Cardiac muscle cell (in vitro differentiated cells and primary cell): ENCODE data around the gene STX8. TPM values are rescaled to one million over a fixed set of nuclear protein-coding genes. Genes with fewer than 3 reads are reported as not detected.

ENCODE experiments used
- DNase-seq, 2 donors: peaks; one replicate each; pipeline versions ENCODE4 v3.0.0 to v3.0.0-alpha.2; 2010 to 2017; ENCODE audit warnings: low read depth in 1 of 2, low spot score in 1 of 2
- H3K27ac ChIP-seq: fragments of 200-600 bp; sonication (generic); 2 replicates; pipeline ENCODE4 v1.5.1; 2016
- H3K27me3 ChIP-seq: fragments of 200-600 bp; sonication (generic); 2 replicates; pipeline ENCODE4 v1.6.0; 2016; ENCODE audit warnings: control low read depth
- H3K36me3 ChIP-seq: fragments of 200-600 bp; sonication (generic); 2 replicates; pipeline ENCODE4 v1.5.1; 2016; ENCODE audit warnings: control low read depth
- H3K4me1 ChIP-seq: fragments of 200-600 bp; sonication (generic); 2 replicates; pipeline ENCODE4 v1.8.1; 2017; ENCODE audit warnings: low read depth, mild to moderate bottlenecking, mixed run types
- H3K4me3 ChIP-seq: fragments of 200-600 bp; sonication (generic); 2 replicates; pipeline ENCODE4 v1.5.1; 2016; ENCODE audit warnings: mild to moderate bottlenecking
- H3K9me3 ChIP-seq: fragments of 200-600 bp; sonication (generic); 2 replicates; pipeline ENCODE4 v1.5.1; 2017; ENCODE audit warnings: low read depth, mild to moderate bottlenecking, control low read depth
- polyA plus RNA-seq: library from polyadenylated mRNA; unstranded; fragments of >200 nt; fragmentation: Nextera tagmentation; extraction: Ambion mirVana; gene quantifications from 2 replicates; pipeline ENCODE4 v1.2.1, GENCODE V29; 2016
- total RNA-seq: library from RNA; depleted of rRNA; stranded (reverse); fragments of >200 nt; gene quantifications from 2 replicates; pipeline ENCODE4 v1.2.3, GENCODE V29; 2016
- TF ChIP-seq, protein P1 (sequence below): IDR thresholded peaks from 2 replicates; pipeline ENCODE4 v1.5.1; 2012; ENCODE audit warnings: low read depth, mild to moderate bottlenecking, low read length

STX8 gene
- total and polyA plus RNA-seq, 2 experiments from 2014 or later, result 46.9 to 95.2 TPM

DNA sequence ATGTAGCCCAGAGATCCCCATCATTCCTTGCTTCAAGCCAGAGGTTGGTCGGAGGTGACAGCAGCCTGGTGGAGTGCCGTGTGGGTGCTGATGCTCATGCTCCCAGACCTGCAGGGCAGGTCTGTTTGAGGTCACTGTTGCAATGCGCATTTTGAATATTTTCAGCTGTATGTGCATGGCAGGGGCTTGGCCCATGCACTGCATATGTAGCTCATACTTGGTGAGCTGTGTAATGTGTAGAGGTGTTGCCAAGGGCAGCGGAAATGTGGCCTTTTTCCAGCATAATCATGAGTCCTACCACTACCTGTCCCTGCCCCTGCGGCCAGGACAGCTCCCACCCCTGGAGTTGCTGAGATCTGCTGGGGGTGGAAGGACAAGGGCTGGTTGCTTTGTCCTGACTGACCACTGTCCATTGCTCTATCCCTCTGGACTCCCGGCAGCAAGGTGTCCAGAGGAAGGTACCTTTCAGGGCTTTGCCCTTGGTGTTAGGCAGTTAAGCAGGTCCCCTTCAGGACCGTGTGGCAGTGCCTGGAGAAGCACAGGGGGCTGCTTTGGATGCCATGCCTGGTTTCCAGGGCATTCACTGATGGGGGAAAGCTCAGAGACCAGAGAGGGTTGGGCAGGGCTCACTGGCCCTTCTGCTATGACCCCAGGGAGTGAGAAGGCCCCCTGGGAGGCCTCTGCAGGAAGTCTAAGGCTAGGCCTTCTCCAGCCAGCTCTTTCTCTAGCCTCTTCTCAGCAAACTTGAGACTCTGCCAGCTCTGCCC lies 339.2 kb downstream of the STX8 start:
- TF ChIP-seq, protein P1, sequence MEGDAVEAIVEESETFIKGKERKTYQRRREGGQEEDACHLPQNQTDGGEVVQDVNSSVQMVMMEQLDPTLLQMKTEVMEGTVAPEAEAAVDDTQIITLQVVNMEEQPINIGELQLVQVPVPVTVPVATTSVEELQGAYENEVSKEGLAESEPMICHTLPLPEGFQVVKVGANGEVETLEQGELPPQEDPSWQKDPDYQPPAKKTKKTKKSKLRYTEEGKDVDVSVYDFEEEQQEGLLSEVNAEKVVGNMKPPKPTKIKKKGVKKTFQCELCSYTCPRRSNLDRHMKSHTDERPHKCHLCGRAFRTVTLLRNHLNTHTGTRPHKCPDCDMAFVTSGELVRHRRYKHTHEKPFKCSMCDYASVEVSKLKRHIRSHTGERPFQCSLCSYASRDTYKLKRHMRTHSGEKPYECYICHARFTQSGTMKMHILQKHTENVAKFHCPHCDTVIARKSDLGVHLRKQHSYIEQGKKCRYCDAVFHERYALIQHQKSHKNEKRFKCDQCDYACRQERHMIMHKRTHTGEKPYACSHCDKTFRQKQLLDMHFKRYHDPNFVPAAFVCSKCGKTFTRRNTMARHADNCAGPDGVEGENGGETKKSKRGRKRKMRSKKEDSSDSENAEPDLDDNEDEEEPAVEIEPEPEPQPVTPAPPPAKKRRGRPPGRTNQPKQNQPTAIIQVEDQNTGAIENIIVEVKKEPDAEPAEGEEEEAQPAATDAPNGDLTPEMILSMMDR, result no peak
- no peak overlapping the region for H3K27ac ChIP-seq
- H3K9me3 ChIP-seq, result no peaks in the 10 kb centered on the region
- H3K4me1 ChIP-seq, result peaks cover 9% of the 10 kb centered on the region
- no peak for DNase-seq
- no peaks in the 10 kb centered on the region for H3K36me3 ChIP-seq
- H3K4me3 ChIP-seq, result no peak overlapping the region
- peaks cover 41% of the 10 kb centered on the region for H3K27me3 ChIP-seq

DNA sequence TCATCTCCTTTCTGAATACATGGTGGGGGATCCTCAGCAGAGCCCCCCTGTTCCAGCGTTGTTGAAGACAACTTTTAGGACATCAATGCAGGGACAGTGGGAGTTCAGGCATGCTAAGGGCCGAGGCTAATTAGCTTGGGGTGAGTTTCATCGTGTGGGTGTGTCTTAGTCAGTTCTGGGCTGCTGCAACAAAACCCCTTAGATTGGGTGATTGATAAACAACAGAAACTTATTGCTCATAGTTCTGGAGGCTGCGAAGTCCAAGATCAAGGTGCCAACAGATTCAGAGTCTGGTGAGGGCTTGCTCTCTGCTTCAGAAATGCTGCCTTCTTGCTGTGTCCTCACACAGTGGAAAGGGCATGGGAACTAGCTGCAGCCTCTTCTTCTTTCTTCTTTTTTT lies 340.3 kb downstream of the STX8 start:
- peaks cover 41% of the 10 kb centered on the region for H3K27me3 ChIP-seq
- TF ChIP-seq, protein P1, result no peak
- DNase-seq, result no peak
- H3K36me3 ChIP-seq, result no peaks in the 10 kb centered on the region
- no peaks in the 10 kb centered on the region for H3K9me3 ChIP-seq
- H3K4me3 ChIP-seq, result no peak overlapping the region
- no peak overlapping the region for H3K27ac ChIP-seq
- peaks cover 8% of the 10 kb centered on the region for H3K4me1 ChIP-seq

DNA sequence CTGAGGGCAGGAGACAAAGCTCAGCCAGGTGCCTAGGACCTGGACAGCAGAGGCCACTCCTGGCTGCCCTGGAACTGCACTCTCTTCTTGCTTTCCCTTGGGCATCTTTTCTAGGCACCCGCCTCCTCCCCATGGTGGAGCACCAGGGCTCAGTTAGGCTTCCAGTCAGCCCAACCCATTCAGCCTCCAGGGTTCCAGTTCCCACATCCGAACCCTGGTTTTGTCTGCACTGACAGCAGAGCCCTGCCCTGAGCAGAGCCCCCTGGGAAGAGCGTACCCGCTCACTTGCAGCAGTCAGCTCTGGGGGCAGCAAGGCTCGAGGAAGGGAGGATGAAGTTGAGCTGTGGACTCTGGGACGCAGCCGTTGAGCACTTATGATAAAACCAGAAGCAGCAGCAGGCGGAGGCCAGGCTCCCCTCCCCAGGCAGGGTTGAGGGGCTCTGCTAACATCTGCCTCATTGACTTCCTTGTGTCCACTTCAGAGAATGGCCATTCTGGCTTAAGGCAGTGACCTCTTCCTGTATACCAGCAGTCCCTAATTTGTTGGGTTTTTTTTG lies 341.2 kb downstream of the STX8 start:
- Histone ChIP-seq H3K27ac (no peak overlapping the region), H3K36me3 (no peaks in the 10 kb centered on the region), H3K27me3 (peaks cover 44% of the 10 kb centered on the region), H3K4me1 (peaks cover 4% of the 10 kb centered on the region), H3K4me3 (no peak overlapping the region), H3K9me3 (no peaks in the 10 kb centered on the region)
- no peak for DNase-seq
- TF ChIP-seq, protein P1, result no peak

DNA sequence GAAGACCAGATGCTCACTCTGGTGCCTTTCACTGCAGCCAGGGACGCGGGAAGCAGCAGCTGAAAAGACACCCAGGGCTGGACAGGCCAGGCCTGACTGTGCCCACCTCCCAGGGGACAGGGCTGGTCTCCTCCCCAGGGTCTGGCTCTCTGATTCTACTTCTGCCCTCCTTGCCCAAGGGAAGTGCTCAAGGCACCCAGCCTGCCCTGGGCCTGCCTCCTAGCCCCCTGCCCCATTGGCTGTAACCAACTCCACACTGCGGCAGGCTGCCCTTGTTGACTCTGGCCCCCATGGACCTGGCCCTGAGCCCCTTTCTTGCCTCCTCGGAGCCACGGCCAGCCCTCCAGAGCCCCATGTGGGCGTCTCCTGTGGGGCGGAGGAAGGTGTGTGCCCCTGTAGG lies 341.9 kb downstream of the STX8 start:
- Histone ChIP-seq H3K27ac (no peak overlapping the region), H3K27me3 (peaks cover 45% of the 10 kb centered on the region), H3K36me3 (no peaks in the 10 kb centered on the region), H3K4me3 (no peak overlapping the region), H3K4me1 (no peaks in the 10 kb centered on the region), H3K9me3 (no peaks in the 10 kb centered on the region)
- no peak for DNase-seq
- TF ChIP-seq, protein P1, result no peak

DNA sequence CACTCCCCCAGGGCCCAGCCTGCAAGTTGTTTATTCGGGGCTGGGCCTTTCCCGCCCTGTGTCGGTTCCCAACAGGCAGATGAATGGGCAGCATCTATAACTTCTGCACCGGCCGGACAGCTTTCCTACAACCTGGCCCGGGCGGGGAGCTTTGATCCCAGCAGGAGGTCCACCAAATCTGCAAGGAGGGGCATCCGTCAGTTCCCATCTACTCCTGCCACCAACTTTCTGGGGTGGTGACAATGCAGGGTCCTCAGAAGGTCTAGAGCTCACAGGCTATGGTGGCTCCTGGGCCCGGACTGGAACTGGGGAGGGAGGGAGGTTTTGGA lies 342.4 kb downstream of the STX8 start:
- H3K4me1 ChIP-seq, result no peaks in the 10 kb centered on the region
- no peak overlapping the region for H3K4me3 ChIP-seq
- no peaks in the 10 kb centered on the region for H3K36me3 ChIP-seq
- TF ChIP-seq, protein P1, result no peak
- no peaks in the 10 kb centered on the region for H3K9me3 ChIP-seq
- H3K27me3 ChIP-seq, result peaks cover 43% of the 10 kb centered on the region
- H3K27ac ChIP-seq, result no peak overlapping the region
- no peak for DNase-seq
